Measurements from ENCODE around the gene PCDHA3. TPM values are rescaled to one million over a fixed set of nuclear protein-coding genes. Genes with fewer than 3 reads are reported as not detected.
"Not testable (repeated sequence)": the region's sequence is repeated elsewhere in the genome, so short reads cannot be mapped to it uniquely, and the experiment has no call there.

The PCDHA3 gene
- total and polyA plus RNA-seq, 4 donors = 0.25 to 0.38 (median 0.34) TPM

DNA sequence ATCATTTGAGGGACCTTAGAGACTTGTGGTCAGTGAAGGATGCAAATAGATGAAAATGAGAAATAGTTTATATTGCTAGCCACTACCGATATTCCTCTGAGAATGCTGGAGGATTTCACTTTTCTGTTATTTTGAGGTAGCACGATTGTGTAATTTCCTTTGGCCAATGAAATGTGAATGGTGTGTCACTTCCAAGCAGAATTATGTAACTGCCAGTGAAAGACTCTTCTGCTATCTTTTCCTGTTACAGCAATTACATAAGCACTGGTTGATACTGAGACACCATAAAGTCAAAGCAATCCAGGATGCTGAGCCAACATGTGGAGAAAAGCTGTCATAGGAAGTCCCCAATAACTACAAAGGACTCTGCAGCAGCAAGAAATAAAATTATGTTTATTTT is 9.8 kb upstream of the PCDHA3 start:
- Histone ChIP-seq H3K4me1 (ENCODE audit: control insufficient read depth in 1 of 2, insufficient read depth in 2 of 2, low read length in 2 of 2) (no peaks in the 10 kb centered on the region), H3K36me3 (ENCODE audit: control insufficient read depth in 1 of 2, insufficient read depth in 2 of 2, low read length in 1 of 2) (no peaks in the 10 kb centered on the region), H3K4me3 (ENCODE audit: low read length in 2 of 2) (no peak overlapping the region), H3K27me3 (ENCODE audit: control insufficient read depth in 1 of 2, insufficient read depth in 2 of 2, low read length in 1 of 2) (no peaks in the 10 kb centered on the region), H3K9me3 (ENCODE audit: control insufficient read depth, low read length) (peaks cover 26% of the 10 kb centered on the region), H3K27ac (ENCODE audit: low read depth in 1 of 2, low read length in 2 of 2) (no peak overlapping the region)
- intact Hi-C loops (cut with DNase I) = no loop called here
- ATAC-seq (ENCODE audit: low FRiP score) = no peak
- WGBS, 2 donors = 24 to 27% methylated on average over 2 of the region's 2 CpGs
- no peak for DNase-seq

DNA sequence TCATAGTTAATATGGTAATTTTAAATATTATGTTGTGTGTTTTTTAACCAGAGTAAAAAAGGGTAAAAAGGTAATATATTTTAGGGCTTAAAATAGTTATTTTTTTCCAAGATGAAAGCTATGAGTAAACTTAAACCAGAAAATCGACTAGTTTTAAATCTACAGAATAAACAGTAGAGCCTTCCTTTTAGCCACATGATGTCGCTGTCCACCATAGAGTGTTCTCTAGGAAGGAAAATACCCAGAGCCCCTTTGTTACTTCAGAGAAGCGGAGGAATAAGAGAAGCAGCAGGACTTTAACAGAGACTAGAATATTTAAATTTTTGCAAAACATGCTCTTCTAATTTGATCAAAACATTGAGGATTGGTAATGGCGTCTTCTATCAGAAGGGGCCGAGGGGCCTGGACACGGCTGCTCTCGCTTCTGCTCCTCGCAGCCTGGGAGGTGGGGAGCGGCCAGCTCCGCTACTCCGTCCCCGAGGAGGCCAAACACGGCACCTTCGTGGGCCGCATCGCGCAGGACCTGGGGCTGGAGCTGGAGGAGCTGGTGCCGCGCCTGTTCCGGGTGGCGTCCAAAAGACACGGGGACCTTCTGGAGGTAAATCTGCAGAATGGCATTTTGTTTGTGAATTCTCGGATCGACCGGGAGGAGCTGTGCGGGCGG is 6.1 kb upstream of the PCDHA3 start, which contains the start of gene PCDHA2:
Gene PCDHA2 (plus strand): TSS at position 258 of the 664 bp plus-strand sequence.
- Histone ChIP-seq H3K9me3 (ENCODE audit: control insufficient read depth, low read length) (peaks cover 14% of the 10 kb centered on the region), H3K27ac (ENCODE audit: low read depth in 1 of 2, low read length in 2 of 2) (no peak within 1 kb of the TSS)

DNA sequence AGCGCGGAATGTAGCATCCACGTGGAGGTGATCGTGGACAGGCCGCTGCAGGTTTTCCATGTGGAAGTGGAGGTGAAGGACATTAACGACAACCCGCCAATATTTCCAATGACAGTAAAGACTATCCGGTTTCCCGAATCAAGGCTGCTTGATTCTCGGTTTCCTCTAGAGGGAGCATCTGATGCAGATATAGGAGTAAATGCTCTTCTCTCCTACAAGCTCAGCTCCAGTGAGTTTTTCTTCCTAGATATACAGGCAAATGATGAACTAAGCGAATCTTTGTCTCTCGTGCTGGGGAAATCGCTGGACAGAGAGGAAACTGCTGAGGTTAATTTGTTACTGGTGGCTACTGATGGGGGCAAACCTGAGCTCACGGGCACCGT is 5.6 kb upstream of the PCDHA3 start:
- intact Hi-C loops (cut with DNase I) = no loop called here
- WGBS, 2 donors = 16 to 17% methylated on average over 15 of the region's 15 CpGs
- DNase-seq (no peak), ATAC-seq (ENCODE audit: low FRiP score) (no peak)
- H3K4me3 ChIP-seq (ENCODE audit: low read length in 2 of 2) = no peak overlapping the region
- H3K4me1 ChIP-seq (ENCODE audit: control insufficient read depth in 1 of 2, insufficient read depth in 2 of 2, low read length in 2 of 2) = no peaks in the 10 kb centered on the region
- no peak overlapping the region for H3K27ac ChIP-seq (ENCODE audit: low read depth in 1 of 2, low read length in 2 of 2)
- no peaks in the 10 kb centered on the region for H3K36me3 ChIP-seq (ENCODE audit: control insufficient read depth in 1 of 2, insufficient read depth in 2 of 2, low read length in 1 of 2)
- peaks cover 14% of the 10 kb centered on the region for H3K9me3 ChIP-seq (ENCODE audit: control insufficient read depth, low read length)
- H3K27me3 ChIP-seq (ENCODE audit: control insufficient read depth in 1 of 2, insufficient read depth in 2 of 2, low read length in 1 of 2) = no peaks in the 10 kb centered on the region

More for the DNA sequence above, 6.1 kb upstream of the PCDHA3 start, which contains the start of gene PCDHA2:
- Histone ChIP-seq H3K36me3 (ENCODE audit: control insufficient read depth in 1 of 2, insufficient read depth in 2 of 2, low read length in 1 of 2) (no peaks in the 10 kb centered on the region), H3K4me1 (ENCODE audit: control insufficient read depth in 1 of 2, insufficient read depth in 2 of 2, low read length in 2 of 2) (no peaks in the 10 kb centered on the region), H3K4me3 (ENCODE audit: low read length in 2 of 2) (no peak within 1 kb of the TSS), H3K27me3 (ENCODE audit: control insufficient read depth in 1 of 2, insufficient read depth in 2 of 2, low read length in 1 of 2) (no peaks in the 10 kb centered on the region)
- intact Hi-C loops (cut with DNase I) = no loop called here
- ATAC-seq (ENCODE audit: low FRiP score) (no peak), DNase-seq (no peak)
- WGBS, 2 donors = 14 to 18% methylated on average over 27 of the region's 27 CpGs

DNA sequence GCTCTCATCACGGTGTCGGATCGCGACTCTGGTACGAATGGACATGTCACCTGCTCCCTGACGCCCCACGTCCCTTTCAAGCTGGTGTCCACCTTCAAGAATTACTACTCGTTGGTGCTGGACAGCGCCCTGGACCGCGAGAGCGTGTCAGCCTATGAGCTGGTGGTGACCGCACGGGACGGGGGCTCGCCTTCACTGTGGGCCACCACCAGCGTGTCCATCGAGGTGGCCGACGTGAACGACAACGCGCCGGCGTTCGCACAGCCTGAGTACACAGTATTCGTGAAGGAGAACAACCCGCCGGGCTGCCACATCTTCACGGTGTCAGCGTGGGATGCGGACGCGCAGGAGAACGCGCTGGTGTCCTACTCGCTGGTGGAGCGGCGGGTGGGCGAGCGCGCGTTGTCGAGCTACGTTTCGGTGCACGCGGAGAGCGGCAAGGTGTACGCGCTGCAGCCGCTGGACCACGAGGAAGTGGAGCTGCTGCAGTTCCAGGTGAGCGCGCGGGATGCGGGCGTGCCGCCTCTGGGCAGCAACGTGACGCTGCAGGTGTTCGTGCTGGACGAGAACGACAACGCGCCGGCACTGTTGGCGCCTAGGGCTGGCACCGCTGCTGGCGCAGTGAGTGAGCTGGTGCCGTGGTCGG is 4.7 kb upstream of the PCDHA3 start:
- not testable (repeated sequence) for H3K27me3 ChIP-seq (ENCODE audit: control insufficient read depth in 1 of 2, insufficient read depth in 2 of 2, low read length in 1 of 2)
- peaks cover 16% of the 10 kb centered on the region for H3K9me3 ChIP-seq (ENCODE audit: control insufficient read depth, low read length)
- WGBS, 2 donors = 40 to 44% methylated on average over 71 to 72 of the region's 72 CpGs

DNA sequence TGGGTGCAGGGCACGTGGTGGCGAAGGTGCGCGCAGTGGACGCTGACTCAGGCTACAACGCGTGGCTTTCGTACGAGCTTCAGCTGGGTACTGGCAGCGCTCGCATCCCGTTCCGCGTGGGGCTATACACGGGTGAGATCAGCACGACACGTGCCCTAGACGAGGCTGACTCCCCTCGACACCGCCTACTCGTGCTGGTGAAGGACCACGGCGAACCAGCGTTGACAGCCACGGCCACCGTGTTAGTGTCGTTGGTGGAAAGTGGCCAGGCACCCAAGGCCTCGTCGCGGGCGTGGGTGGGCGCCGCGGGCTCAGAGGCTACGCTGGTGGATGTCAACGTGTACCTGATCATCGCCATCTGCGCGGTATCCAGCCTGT is 4.2 kb upstream of the PCDHA3 start:
- intact Hi-C loops (cut with DNase I) = no loop called here
- no peaks in the 10 kb centered on the region for H3K27me3 ChIP-seq (ENCODE audit: control insufficient read depth in 1 of 2, insufficient read depth in 2 of 2, low read length in 1 of 2)
- H3K27ac ChIP-seq (ENCODE audit: low read depth in 1 of 2, low read length in 2 of 2) = no peak overlapping the region
- peaks cover 18% of the 10 kb centered on the region for H3K9me3 ChIP-seq (ENCODE audit: control insufficient read depth, low read length)
- peak in 1 of 2 donors; percentile 71 for DNase-seq
- no peaks in the 10 kb centered on the region for H3K36me3 ChIP-seq (ENCODE audit: control insufficient read depth in 1 of 2, insufficient read depth in 2 of 2, low read length in 1 of 2)
- H3K4me3 ChIP-seq (ENCODE audit: low read length in 2 of 2) = no peak overlapping the region
- WGBS, 2 donors = 41 to 45% methylated on average over 39 of the region's 39 CpGs
- ATAC-seq (ENCODE audit: low FRiP score) = no peak
- no peaks in the 10 kb centered on the region for H3K4me1 ChIP-seq (ENCODE audit: control insufficient read depth in 1 of 2, insufficient read depth in 2 of 2, low read length in 2 of 2)

More for the DNA sequence above, 4.7 kb upstream of the PCDHA3 start:
- DNase-seq; H3K4me3 ChIP-seq (ENCODE audit: low read length in 2 of 2); H3K36me3 ChIP-seq (ENCODE audit: control insufficient read depth in 1 of 2, insufficient read depth in 2 of 2, low read length in 1 of 2); ATAC-seq (ENCODE audit: low FRiP score); H3K27ac ChIP-seq (ENCODE audit: low read depth in 1 of 2, low read length in 2 of 2); H3K4me1 ChIP-seq (ENCODE audit: control insufficient read depth in 1 of 2, insufficient read depth in 2 of 2, low read length in 2 of 2); intact Hi-C loops (cut with DNase I): not testable (repeated sequence)

DNA sequence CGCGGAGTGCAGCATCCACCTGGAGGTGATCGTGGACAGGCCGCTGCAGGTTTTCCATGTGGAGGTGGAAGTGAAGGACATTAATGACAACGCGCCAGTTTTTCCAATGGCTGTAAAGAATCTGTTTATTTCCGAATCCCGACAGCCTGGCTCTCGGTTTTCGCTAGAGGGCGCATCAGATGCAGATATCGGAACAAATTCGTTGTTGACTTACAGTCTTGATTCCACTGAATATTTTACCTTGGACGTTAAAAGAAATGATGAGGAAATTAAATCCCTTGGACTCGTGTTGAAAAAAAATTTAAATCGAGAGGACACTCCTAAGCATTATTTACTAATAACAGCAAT is 611 bp downstream of the PCDHA3 start:
- intact Hi-C loops (cut with DNase I) = loop anchor here in 1 of 2 donors (10.0 kb wide), 1 partner anchor 243 kb away; no protein-coding TSS in a partner anchor
- Histone ChIP-seq H3K27me3 (ENCODE audit: control insufficient read depth in 1 of 2, insufficient read depth in 2 of 2, low read length in 1 of 2) (no peaks in the 10 kb centered on the region), H3K9me3 (ENCODE audit: control insufficient read depth, low read length) (peaks cover 19% of the 10 kb centered on the region), H3K36me3 (ENCODE audit: control insufficient read depth in 1 of 2, insufficient read depth in 2 of 2, low read length in 1 of 2) (no peaks in the 10 kb centered on the region), H3K27ac (ENCODE audit: low read depth in 1 of 2, low read length in 2 of 2) (no peak overlapping the region), H3K4me1 (ENCODE audit: control insufficient read depth in 1 of 2, insufficient read depth in 2 of 2, low read length in 2 of 2) (no peaks in the 10 kb centered on the region), H3K4me3 (ENCODE audit: low read length in 2 of 2) (no peak overlapping the region)
- WGBS, 2 donors = 6 to 10% methylated on average over 16 of the region's 16 CpGs
- ATAC-seq (ENCODE audit: low FRiP score) (no peak), DNase-seq (no peak)

DNA sequence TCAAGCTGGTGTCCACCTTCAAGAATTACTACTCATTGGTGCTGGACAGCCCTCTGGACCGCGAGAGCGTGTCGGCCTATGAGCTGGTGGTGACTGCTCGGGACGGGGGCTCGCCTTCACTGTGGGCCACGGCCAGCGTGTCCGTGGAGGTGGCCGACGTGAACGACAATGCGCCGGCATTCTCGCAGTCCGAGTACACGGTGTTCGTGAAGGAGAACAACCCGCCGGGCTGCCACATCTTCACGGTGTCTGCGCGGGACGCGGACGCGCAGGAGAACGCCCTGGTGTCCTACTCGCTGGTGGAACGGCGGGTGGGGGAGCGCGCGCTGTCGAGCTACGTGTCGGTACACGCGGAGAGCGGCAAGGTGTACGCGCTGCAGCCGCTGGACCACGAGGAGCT is 1.5 kb downstream of the PCDHA3 start:
- peak in 1 of 2 donors; percentile 69 for DNase-seq
- not testable (repeated sequence) for H3K36me3 ChIP-seq (ENCODE audit: control insufficient read depth in 1 of 2, insufficient read depth in 2 of 2, low read length in 1 of 2); H3K27ac ChIP-seq (ENCODE audit: low read depth in 1 of 2, low read length in 2 of 2); H3K4me1 ChIP-seq (ENCODE audit: control insufficient read depth in 1 of 2, insufficient read depth in 2 of 2, low read length in 2 of 2); ATAC-seq (ENCODE audit: low FRiP score); H3K4me3 ChIP-seq (ENCODE audit: low read length in 2 of 2); H3K27me3 ChIP-seq (ENCODE audit: control insufficient read depth in 1 of 2, insufficient read depth in 2 of 2, low read length in 1 of 2)
- 34 to 35% methylated on average over 45 of the region's 45 CpGs for WGBS, 2 donors
- intact Hi-C loops (cut with DNase I) = loop anchor here in 1 of 2 donors (10.0 kb wide), 1 partner anchor 242 kb away; no protein-coding TSS in a partner anchor
- H3K9me3 ChIP-seq (ENCODE audit: control insufficient read depth, low read length) = peaks cover 13% of the 10 kb centered on the region

DNA sequence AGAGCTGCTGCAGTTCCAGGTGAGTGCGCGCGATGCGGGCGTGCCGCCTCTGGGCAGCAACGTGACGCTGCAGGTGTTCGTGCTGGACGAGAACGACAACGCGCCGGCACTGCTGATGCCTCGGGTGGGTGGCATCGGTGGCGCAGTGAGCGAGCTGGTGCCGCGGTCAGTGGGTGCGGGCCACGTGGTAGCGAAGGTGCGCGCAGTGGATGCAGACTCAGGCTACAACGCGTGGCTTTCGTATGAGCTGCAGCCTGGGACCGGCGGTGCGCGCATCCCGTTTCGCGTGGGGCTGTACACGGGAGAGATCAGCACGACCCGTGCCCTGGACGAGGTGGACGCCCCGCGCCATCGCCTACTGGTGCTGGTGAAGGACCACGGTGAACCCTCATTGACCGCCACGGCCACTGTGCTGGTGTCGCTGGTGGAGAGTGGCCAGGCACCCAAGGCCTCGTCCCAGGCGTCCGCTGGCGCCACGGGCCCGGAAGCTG is 2.0 kb downstream of the PCDHA3 start:
- Histone ChIP-seq H3K4me1 (ENCODE audit: control insufficient read depth in 1 of 2, insufficient read depth in 2 of 2, low read length in 2 of 2) (no peaks in the 10 kb centered on the region), H3K4me3 (ENCODE audit: low read length in 2 of 2) (no peak overlapping the region), H3K9me3 (ENCODE audit: control insufficient read depth, low read length) (peaks cover 16% of the 10 kb centered on the region), H3K36me3 (ENCODE audit: control insufficient read depth in 1 of 2, insufficient read depth in 2 of 2, low read length in 1 of 2) (no peaks in the 10 kb centered on the region), H3K27ac (ENCODE audit: low read depth in 1 of 2, low read length in 2 of 2) (no peak overlapping the region), H3K27me3 (ENCODE audit: control insufficient read depth in 1 of 2, insufficient read depth in 2 of 2, low read length in 1 of 2) (no peaks in the 10 kb centered on the region)
- WGBS, 2 donors = 34 to 40% methylated on average over 50 to 53 of the region's 53 CpGs
- intact Hi-C loops (cut with DNase I) = loop anchor here in 1 of 2 donors (10.0 kb wide), 1 partner anchor 242 kb away; no protein-coding TSS in a partner anchor
- ATAC-seq (ENCODE audit: low FRiP score) (peak; percentile 11), DNase-seq (peak in 1 of 2 donors; percentile 76)
